ENCODE results near the gene ZC2HC1B. TPM values are rescaled to one million over a fixed set of nuclear protein-coding genes. Genes with fewer than 3 reads are reported as not detected.

The ZC2HC1B gene
- polyA plus RNA-seq, 1 of the 3 experiments (the other 2 are of a cell fraction), result not detected

GRCh38 chr6:143953922-143954321 lies 89.6 kb downstream of the ZC2HC1B start (continued):
- TF ChIP-seq PBX3 (IDR thresholded peaks at IDR 0.05), result no peak

GRCh38 chr6:143955971-143956370 lies 91.7 kb downstream of the ZC2HC1B start:
- no peaks in the 10 kb centered on the region for H3K9me2 ChIP-seq
- no peaks in the 10 kb centered on the region for H3K36me3 ChIP-seq (replicated peaks in 1 of 2; ENCODE audit: control insufficient read depth in 1 of 2, insufficient read depth in 2 of 2, low read length in 1 of 2)
- 69% methylated on average over 8 of the region's 8 CpGs for WGBS (ENCODE audit: low lambda C conversion rate)
- POLR2A ChIA-PET, result no interaction called here
- CTCF ChIA-PET, result interaction anchor here (0.7 to 1.4 kb wide), 5 partner anchors 12 to 380 kb away, joined by 3 to 6 read pairs (median 4); no protein-coding TSS in a partner anchor
- H3K27me3 ChIP-seq (ENCODE audit: insufficient read depth), result no peaks in the 10 kb centered on the region
- no peaks in the 10 kb centered on the region; a peak in 1 of 4 replicates for H3K4me1 ChIP-seq (ENCODE audit: control insufficient read depth in 1 of 2, insufficient read depth in 2 of 2, low read depth in 1 of 2, low read length in 1 of 2)
- no peaks in the 10 kb centered on the region for H3K79me2 ChIP-seq (ENCODE audit: insufficient read depth)
- no peak overlapping the region for H3K9ac ChIP-seq
- H3K27ac ChIP-seq (ENCODE audit: low read depth in 2 of 2, low read length in 1 of 2), result no peak overlapping the region
- no peaks in the 10 kb centered on the region for H3F3A ChIP-seq (replicated peaks; ENCODE audit: insufficient read depth)
- H3K4me3 ChIP-seq (ENCODE audit: low read depth in 2 of 2, low read length in 1 of 2), result no peak overlapping the region
- H4K20me1 ChIP-seq (ENCODE audit: insufficient read depth), result no peaks in the 10 kb centered on the region
- no peak overlapping the region for H3K4me2 ChIP-seq
- no peaks in the 10 kb centered on the region for H3K9me3 ChIP-seq
- DNase-seq, result no peak
- no peak for TF ChIP-seq REST (IDR thresholded peaks at IDR 0.05; ENCODE audit: low read depth, low read length)
- TF ChIP-seq IRF3 (IDR thresholded peaks at IDR 0.05; ENCODE audit: low read depth, low read length), result no peak
- TF ChIP-seq JUND (IDR thresholded peaks at IDR 0.05), result no peak
- no peak for TF ChIP-seq TEAD4 (IDR thresholded peaks at IDR 0.05; ENCODE audit: borderline replicate concordance, insufficient read depth)
- TF ChIP-seq FOSL2 (IDR thresholded peaks at IDR 0.05; ENCODE audit: borderline replicate concordance, low read depth), result no peak
- TF ChIP-seq GATA2 (CRISPR knock-in tag; IDR thresholded peaks at IDR 0.05), result no peak
- TF ChIP-seq MEF2A (IDR thresholded peaks at IDR 0.05; ENCODE audit: borderline replicate concordance, low read depth), result no peak
- no peak for TF ChIP-seq RCOR1 (IDR thresholded peaks at IDR 0.05; ENCODE audit: low read length)
- no peak for TF ChIP-seq MAX (IDR thresholded peaks at IDR 0.05; ENCODE audit: low read depth)
- TF ChIP-seq USF2 (IDR thresholded peaks at IDR 0.05; ENCODE audit: borderline replicate concordance, low read depth, low read length), result no peak
- no peak for TF ChIP-seq SMC3 (IDR thresholded peaks at IDR 0.05; ENCODE audit: low read depth, low read length)
- TF ChIP-seq NRF1 (IDR thresholded peaks at IDR 0.05; ENCODE audit: low read depth, low read length), result no peak
- no peak for TF ChIP-seq CHD2 (IDR thresholded peaks at IDR 0.05; ENCODE audit: low read length, partially characterized antibody)
- no peak for TF ChIP-seq GABPA (IDR thresholded peaks at IDR 0.05; ENCODE audit: low read depth)
- no peak for TF ChIP-seq TCF12 (IDR thresholded peaks at IDR 0.05)
- no peak for TF ChIP-seq POLR2AphosphoS5 (IDR thresholded peaks at IDR 0.05; ENCODE audit: low read depth, low read length)
- TF ChIP-seq USF1 (IDR thresholded peaks at IDR 0.05; ENCODE audit: borderline replicate concordance, low read depth), result no peak
- TF ChIP-seq CTCF (IDR thresholded peaks at IDR 0.05), result no peak
- TF ChIP-seq RAD21 (IDR thresholded peaks at IDR 0.05; ENCODE audit: low read length), result no peak
- H2AFZ ChIP-seq (ENCODE audit: low read depth), result no peak overlapping the region
